Uterus (tissue), 2 donors: ENCODE data around the gene AZIN2.

Source experiments
- POLR2A ChIP-seq, 2 donors: fragments of 450-650 bp; IDR thresholded peaks; one replicate each; pipeline ENCODE4 v1.6.1; 2016; ENCODE audit warnings: antibody characterized with exemption in 2 of 2, mild to moderate bottlenecking in 1 of 2, moderate library complexity in 1 of 2
- TF ChIP-seq, protein P1 (sequence below), 4 experiments: fragments of 200-600 bp in 2 of 4; fragments of 450-650 bp in 2 of 4; sonication (generic) in 2 of 4; IDR thresholded peaks; one replicate each; pipeline ENCODE4 v1.5.1; 2016 to 2019; ENCODE audit warnings: antibody characterized with exemption in 4 of 4, mild to moderate bottlenecking in 2 of 4, moderate library complexity in 1 of 4

DNA sequence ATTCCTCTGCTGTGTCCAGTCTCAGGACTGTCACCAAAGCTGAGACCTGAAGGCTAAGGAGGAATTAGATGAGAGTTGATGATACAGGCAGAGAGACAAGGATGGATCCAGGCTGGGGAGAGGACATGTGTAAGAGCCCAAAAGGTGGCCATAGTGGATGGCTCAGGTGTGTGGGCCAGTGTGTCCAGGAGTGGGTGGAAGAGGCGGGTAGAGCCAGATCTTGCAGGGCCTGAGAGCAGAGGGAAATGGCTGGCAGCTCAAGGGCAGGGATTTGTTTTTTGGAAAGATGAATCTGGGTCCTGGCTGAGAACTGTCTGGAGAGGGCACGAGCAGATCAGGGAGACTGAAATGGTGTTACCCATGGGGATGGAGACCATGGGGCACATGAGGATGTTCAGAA lies 38.1 kb downstream of the AZIN2 start:
- no peak for TF ChIP-seq POLR2A (IDR thresholded peaks at IDR 0.05)
- TF ChIP-seq, protein P1, sequence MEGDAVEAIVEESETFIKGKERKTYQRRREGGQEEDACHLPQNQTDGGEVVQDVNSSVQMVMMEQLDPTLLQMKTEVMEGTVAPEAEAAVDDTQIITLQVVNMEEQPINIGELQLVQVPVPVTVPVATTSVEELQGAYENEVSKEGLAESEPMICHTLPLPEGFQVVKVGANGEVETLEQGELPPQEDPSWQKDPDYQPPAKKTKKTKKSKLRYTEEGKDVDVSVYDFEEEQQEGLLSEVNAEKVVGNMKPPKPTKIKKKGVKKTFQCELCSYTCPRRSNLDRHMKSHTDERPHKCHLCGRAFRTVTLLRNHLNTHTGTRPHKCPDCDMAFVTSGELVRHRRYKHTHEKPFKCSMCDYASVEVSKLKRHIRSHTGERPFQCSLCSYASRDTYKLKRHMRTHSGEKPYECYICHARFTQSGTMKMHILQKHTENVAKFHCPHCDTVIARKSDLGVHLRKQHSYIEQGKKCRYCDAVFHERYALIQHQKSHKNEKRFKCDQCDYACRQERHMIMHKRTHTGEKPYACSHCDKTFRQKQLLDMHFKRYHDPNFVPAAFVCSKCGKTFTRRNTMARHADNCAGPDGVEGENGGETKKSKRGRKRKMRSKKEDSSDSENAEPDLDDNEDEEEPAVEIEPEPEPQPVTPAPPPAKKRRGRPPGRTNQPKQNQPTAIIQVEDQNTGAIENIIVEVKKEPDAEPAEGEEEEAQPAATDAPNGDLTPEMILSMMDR (IDR thresholded peaks at IDR 0.05), result no peak
